Fibroblast of lung (primary cell): ENCODE data around the gene TBC1D13.

Experiments
- CTCF ChIP-seq, 2 donors: IDR thresholded peaks in 1 of 2; conservative IDR thresholded peaks in 1 of 2; 1 replicate in 1 of 2; 2 replicates in 1 of 2; pipeline ENCODE4 v1.5.1; 2011 to 2012; ENCODE audit warnings: low read length in 2 of 2, control low read depth in 1 of 2, inconsistent platforms in 1 of 2, low read depth in 1 of 2, mild to moderate bottlenecking in 1 of 2
- EZH2 ChIP-seq: IDR thresholded peaks from 2 replicates; pipeline ENCODE4 v1.5.1; 2012; ENCODE audit warnings: low read length, control low read depth, mild to moderate bottlenecking; ENCODE audit errors: missing control alignments

- no peak for TF ChIP-seq CTCF (conservative IDR thresholded peaks at IDR 0.05 in 1 of 2, IDR thresholded peaks at IDR 0.05 in 1 of 2; ENCODE audit: low read depth in 1 of 2, low read length in 2 of 2)
- no peak for TF ChIP-seq EZH2
Observed at GRCh38 chr9:128818839-128819715, 32.0 kb downstream of the TBC1D13 start.
